GM23338 (cell line): Measurements from ENCODE around the gene IPP. TPM values are rescaled to one million over a fixed set of nuclear protein-coding genes. Genes with fewer than 3 reads are reported as not detected.

ENCODE experiments used
- ATAC-seq: fragments of 200-7000 bp; cut with Tn5 transposase; 3 replicates; pipeline ENCODE4 v1.9.1; 2020
- DNase-seq: peaks from one replicate; pipeline ENCODE4 v3.0.0-alpha.2; 2015; ENCODE audit warnings: low spot score
- H2AFZ ChIP-seq: fragments of 200-600 bp; sonication (generic); 2 replicates; pipeline ENCODE4 v1.8.0; 2016; ENCODE audit warnings: antibody characterized with exemption, mild to moderate bottlenecking, moderate library complexity
- H3F3A ChIP-seq: fragments of 200-600 bp; sonication (generic); replicated peaks from 2 replicates; pipeline ENCODE4 v1.8.0; 2017; ENCODE audit warnings: antibody characterized with exemption, mixed run types, low read depth
- H3K27ac ChIP-seq: fragments of 200-600 bp; sonication (generic); 2 replicates; pipeline ENCODE4 v1.6.1; 2016; ENCODE audit warnings: low read depth
- H3K27me3 ChIP-seq: fragments of 200-600 bp; sonication (generic); 2 replicates; pipeline ENCODE4 v1.8.0; 2016; ENCODE audit warnings: mild to moderate bottlenecking, mixed run types, moderate library complexity; ENCODE audit not compliant: insufficient read depth
- H3K36me3 ChIP-seq: fragments of 200-600 bp; sonication (generic); 2 replicates; pipeline ENCODE4 v1.8.0; 2016; ENCODE audit warnings: mild to moderate bottlenecking; ENCODE audit not compliant: insufficient read depth
- H3K4me1 ChIP-seq: fragments of 200-600 bp; sonication (generic); 2 replicates; pipeline ENCODE4 v1.8.0; 2016; ENCODE audit warnings: mild to moderate bottlenecking, moderate library complexity; ENCODE audit not compliant: insufficient read depth
- H3K4me2 ChIP-seq: fragments of 200-600 bp; sonication (generic); 2 replicates; pipeline ENCODE4 v1.7.1; 2017; ENCODE audit warnings: mixed run types
- H3K4me3 ChIP-seq: fragments of 200-600 bp; sonication (generic); 2 replicates; pipeline ENCODE4 v1.6.1; 2016; ENCODE audit warnings: mixed run types
- H3K79me2 ChIP-seq: fragments of 200-600 bp; sonication (generic); replicated peaks from 2 replicates; pipeline ENCODE4 v1.8.0; 2017; ENCODE audit warnings: mild to moderate bottlenecking; ENCODE audit not compliant: insufficient read depth
- H3K9me2 ChIP-seq: fragments of 200-600 bp; sonication (generic); 2 replicates; pipeline ENCODE4 v1.8.0; 2017; ENCODE audit not compliant: insufficient read depth
- H4K20me1 ChIP-seq: fragments of 200-600 bp; sonication (generic); replicated peaks from 2 replicates; pipeline ENCODE4 v1.8.0; 2017; ENCODE audit warnings: mild to moderate bottlenecking; ENCODE audit not compliant: insufficient read depth
- H3K27ac Mint-ChIP-seq: 2 replicates; pipeline ENCODE4 v1.8.0; 2020; ENCODE audit warnings: inconsistent platforms, mild to moderate bottlenecking, moderate library complexity, mixed read lengths
- H3K27me3 Mint-ChIP-seq: 3 replicates; pipeline ENCODE4 v1.8.0; 2022; ENCODE audit warnings: low read depth, mild to moderate bottlenecking, moderate library complexity, mixed read lengths, inconsistent platforms; ENCODE audit not compliant: insufficient read depth, poor library complexity
- H3K36me3 Mint-ChIP-seq: 3 replicates; pipeline ENCODE4 v1.8.0; 2021; ENCODE audit warnings: low read depth, mild to moderate bottlenecking, inconsistent platforms, moderate library complexity, mixed read lengths
- H3K4me1 Mint-ChIP-seq: 3 replicates; pipeline ENCODE4 v1.8.0; 2020; ENCODE audit warnings: mild to moderate bottlenecking, inconsistent platforms, mixed read lengths
- H3K4me3 Mint-ChIP-seq: 3 replicates; pipeline ENCODE4 v1.8.0; 2021; ENCODE audit warnings: moderate library complexity, mild to moderate bottlenecking, inconsistent platforms, mixed read lengths
- H3K9me3 Mint-ChIP-seq: 3 replicates; pipeline ENCODE4 v1.8.0; 2020; ENCODE audit warnings: moderate library complexity, mild to moderate bottlenecking, inconsistent platforms, mixed read lengths
- CREB1 ChIP-seq: fragments of 250-450 bp; sonication (Bioruptor Pico); IDR thresholded peaks from 2 replicates; pipeline ENCODE4 v1.5.0; 2020; ENCODE audit warnings: low read depth, mild to moderate bottlenecking, moderate library complexity
- CTCF ChIP-seq, 2 experiments: fragments of 200-600 bp in 1 of 2; sonication (generic) in 1 of 2; conservative IDR thresholded peaks; 2 replicates each; pipeline versions ENCODE4 v1.5.1 to v1.6.1; 2016 to 2017; ENCODE audit warnings: antibody characterized with exemption in 2 of 2, low read depth in 2 of 2, mild to moderate bottlenecking in 2 of 2, moderate library complexity in 1 of 2
- ETS1 ChIP-seq: IDR thresholded peaks from 2 replicates; pipeline ENCODE4 v1.6.1; 2016; ENCODE audit warnings: antibody characterized with exemption
- EZH2 ChIP-seq: fragments of 200-600 bp; sonication (generic); IDR thresholded peaks from one replicate; pipeline ENCODE4 v1.8.0; 2017; ENCODE audit warnings: antibody characterized with exemption, mild to moderate bottlenecking, low read depth; ENCODE audit not compliant: unreplicated experiment
- EZH2phosphoT487 ChIP-seq: fragments of 200-600 bp; sonication (generic); IDR thresholded peaks from one replicate; pipeline ENCODE4 v1.8.1; 2018; ENCODE audit warnings: antibody characterized with exemption; ENCODE audit not compliant: unreplicated experiment
- JUNB ChIP-seq: IDR thresholded peaks from one replicate; pipeline ENCODE4 v1.6.1; 2016; ENCODE audit warnings: antibody characterized with exemption; ENCODE audit not compliant: unreplicated experiment
- POLR2AphosphoS5 ChIP-seq: IDR thresholded peaks from 2 replicates; pipeline ENCODE4 v1.6.1; 2016; ENCODE audit warnings: antibody characterized with exemption, low read depth
- REST ChIP-seq: IDR thresholded peaks from one replicate; pipeline ENCODE4 v1.6.1; 2018; ENCODE audit warnings: antibody characterized with exemption; ENCODE audit not compliant: unreplicated experiment
- ZNF114 ChIP-seq: fragments of 250-450 bp; sonication (Bioruptor Pico); IDR thresholded peaks from 2 replicates; pipeline ENCODE4 v1.5.0; 2020; ENCODE audit warnings: mild to moderate bottlenecking, moderate library complexity
- ZNF331 ChIP-seq: fragments of 250-450 bp; sonication (Bioruptor Pico); IDR thresholded peaks from 2 replicates; pipeline ENCODE4 v1.5.0; 2020; ENCODE audit warnings: low read depth, mild to moderate bottlenecking, moderate library complexity
- ZNF462 ChIP-seq: fragments of 250-450 bp; sonication (Bioruptor Pico); IDR thresholded peaks from 2 replicates; pipeline ENCODE4 v1.5.0; 2020; ENCODE audit warnings: mild to moderate bottlenecking, moderate library complexity
- polyA plus RNA-seq: library from polyadenylated mRNA; unstranded; fragments of >200 nt; fragmentation: Nextera tagmentation; extraction: Ambion mirVana; gene quantifications from 2 replicates; pipeline ENCODE4 v1.2.1, GENCODE V29; 2016
- total RNA-seq: library from RNA; depleted of rRNA; stranded (reverse); fragments of >200 nt; shearing (Covaris generic); gene quantifications from 2 replicates; pipeline ENCODE4 v1.2.3, GENCODE V29; 2014

Gene IPP
- total and polyA plus RNA-seq, 2 experiments from 2014 or later = 1.8 to 2.8 TPM

- Histone ChIP-seq H3K4me2 (no peak overlapping the region), H3K9me2 (no peaks in the 10 kb centered on the region; the same call in 1 of the 2 replicates), H3K4me3 (no peak overlapping the region), H3K36me3 (no peaks in the 10 kb centered on the region), H3K4me1 (no peaks in the 10 kb centered on the region), H2AFZ (no peak overlapping the region), H3K79me2 (no peaks in the 10 kb centered on the region), H4K20me1 (no peaks in the 10 kb centered on the region), H3K27ac (no peak overlapping the region), H3F3A (no peaks in the 10 kb centered on the region), H3K27me3 (no peaks in the 10 kb centered on the region)
- no peaks in the 10 kb centered on the region for H3K4me1 Mint-ChIP-seq
- no peaks in the 10 kb centered on the region for H3K9me3 Mint-ChIP-seq
- H3K27me3 Mint-ChIP-seq = no peaks in the 10 kb centered on the region
- no peaks in the 10 kb centered on the region for H3K36me3 Mint-ChIP-seq
- DNase-seq = no peak
- no peak for ATAC-seq
- H3K4me3 Mint-ChIP-seq = no peak overlapping the region
- TF ChIP-seq CTCF (conservative IDR thresholded peaks at IDR 0.05; ENCODE audit: low read depth in 2 of 2) (no peak), ZNF462 (CRISPR knock-in tag) (no peak), ETS1 (no peak), EZH2 (no peak), CREB1 (CRISPR knock-in tag) (no peak), ZNF331 (CRISPR knock-in tag) (no peak), POLR2AphosphoS5 (no peak), ZNF114 (CRISPR knock-in tag) (no peak), JUNB (no peak), EZH2phosphoT487 (no peak), REST (no peak)
- no peak overlapping the region for H3K27ac Mint-ChIP-seq
Observed at GRCh38 chr1:45787905-45788304, 37.5 kb upstream of the IPP start.
